NCI-H2029 treated with DMSO at 0.1 percent for 48 hours (cell line): ENCODE results near the gene PASK.

Source experiments
- DNase-seq: peaks from one replicate; lab custom pipeline; 2025; lab: John Stamatoyannopoulos, UW

Gene PASK

DNA sequence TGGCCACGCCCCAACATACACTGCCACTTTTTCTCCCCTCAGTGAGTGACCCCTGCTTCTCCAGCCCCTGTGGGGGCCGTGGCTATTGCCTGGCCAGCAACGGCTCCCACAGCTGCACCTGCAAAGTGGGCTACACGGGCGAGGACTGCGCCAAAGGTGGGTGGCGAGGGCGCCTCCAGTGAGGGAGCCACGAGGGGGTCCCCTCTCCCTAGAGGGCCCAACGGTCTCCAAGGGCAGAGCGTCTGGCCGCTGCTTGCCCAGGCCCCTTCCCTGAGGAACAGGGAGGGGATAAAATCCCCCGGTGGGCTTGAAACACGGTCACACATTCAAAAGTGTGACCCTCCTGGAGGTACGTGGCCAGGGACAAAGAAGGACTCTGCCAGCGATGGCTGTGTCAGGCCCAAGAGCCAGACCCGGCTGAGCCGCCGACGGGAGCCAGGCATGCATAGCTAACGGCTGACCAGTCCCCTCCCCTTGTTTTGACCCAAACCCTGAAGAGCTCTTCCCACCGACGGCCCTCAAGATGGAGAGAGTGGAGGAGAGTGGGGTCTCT is 84.4 kb downstream of the PASK start:
- no peak for DNase-seq

DNA sequence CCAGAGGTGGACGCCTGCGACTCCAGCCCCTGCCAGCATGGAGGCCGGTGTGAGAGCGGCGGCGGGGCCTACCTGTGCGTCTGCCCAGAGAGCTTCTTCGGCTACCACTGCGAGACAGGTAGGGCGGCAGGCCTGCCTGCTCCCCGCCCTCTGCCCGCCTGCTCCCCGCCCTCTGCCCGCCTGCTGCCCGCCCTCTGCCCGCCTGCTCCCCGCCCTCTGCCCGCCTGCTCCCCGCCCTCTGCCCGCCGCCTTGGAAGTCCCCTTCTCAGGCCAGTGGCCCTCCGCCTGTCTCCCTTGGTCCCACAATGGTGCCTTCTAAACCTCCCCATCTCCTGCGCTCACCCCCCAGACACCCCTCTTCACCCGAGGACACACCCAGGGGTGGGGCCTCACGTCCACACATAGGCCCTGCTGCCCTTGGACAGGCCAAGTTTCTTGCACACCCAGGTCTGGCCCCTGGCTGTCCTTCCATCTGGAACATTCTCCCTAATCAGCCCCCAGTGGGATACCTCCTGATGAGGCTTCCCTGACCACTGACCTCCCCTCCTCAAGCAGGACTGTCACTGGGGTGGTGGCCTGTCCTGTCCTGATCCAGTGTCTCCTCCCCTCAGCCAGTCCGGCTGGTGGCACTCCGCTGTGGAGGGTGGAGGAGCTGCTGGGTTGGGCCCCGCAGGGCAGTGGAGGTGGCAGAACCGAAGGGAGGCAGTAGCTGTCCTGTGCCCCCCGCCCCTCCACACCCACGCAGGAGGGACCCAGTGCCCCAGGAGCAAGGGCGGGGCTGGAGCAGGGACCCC is 85.1 kb downstream of the PASK start:
- DNase-seq = no peak

DNA sequence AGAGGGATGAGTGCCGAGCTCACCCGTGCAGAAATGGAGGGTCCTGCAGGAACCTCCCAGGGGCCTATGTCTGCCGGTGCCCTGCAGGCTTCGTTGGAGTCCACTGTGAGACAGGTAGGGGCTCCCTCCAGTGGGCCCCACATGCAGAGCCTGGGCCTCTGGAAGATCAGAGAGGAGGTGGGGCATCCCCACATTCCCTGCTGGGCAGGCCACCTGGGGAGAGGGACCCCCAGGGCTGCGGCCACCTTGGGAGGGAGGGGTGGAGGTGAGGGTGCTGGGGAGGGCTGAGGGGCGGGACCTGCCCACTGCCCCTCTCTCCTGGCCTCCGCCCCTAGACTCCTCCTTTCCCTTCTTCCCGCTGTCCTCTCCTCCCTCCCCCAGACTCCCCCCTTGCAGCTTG is 85.7 kb downstream of the PASK start:
- DNase-seq = no peak

- DNase-seq = no peak
Measured at GRCh38 chr2:241063093-241063551, 86.2 kb downstream of the PASK start.

- DNase-seq = no peak
Measured at GRCh38 chr2:241062389-241063092, 86.7 kb downstream of the PASK start.

DNA sequence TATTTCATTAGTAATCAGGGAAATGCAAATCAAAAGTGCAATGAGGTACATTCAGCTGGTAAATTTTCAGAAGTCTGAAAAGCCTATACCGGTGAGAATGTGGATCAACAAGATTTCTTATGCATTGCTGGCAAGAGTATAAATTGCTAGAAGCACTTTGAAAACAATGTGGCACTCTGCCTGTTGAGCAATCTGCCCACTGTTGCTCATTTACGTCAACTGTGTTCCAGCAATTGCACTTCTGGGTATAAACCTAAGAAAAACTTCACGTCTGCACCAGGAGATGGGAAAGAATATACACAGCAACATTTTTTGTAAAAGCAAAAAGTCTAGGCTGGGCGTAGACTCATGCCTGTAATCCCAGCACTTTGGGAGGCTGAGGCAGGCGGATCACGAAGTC is 88.0 kb downstream of the PASK start:
- no peak for DNase-seq
